ENCODE data around the gene UBE2J2. TPM values are rescaled to one million over a fixed set of nuclear protein-coding genes. Genes with fewer than 3 reads are reported as not detected.

UBE2J2 gene
- total RNA-seq, 2 donors from 2014 or later = 43.1 to 83.3 TPM

GRCh38 chr1:1284221-1285101 lies 10.8 kb upstream of the UBE2J2 start:
- H3K27me3 ChIP-seq = peaks cover 21% of the 10 kb centered on the region
- TF ChIP-seq CTCF (IDR thresholded peaks at IDR 0.05) = no peak
- intact Hi-C loops (cut with DNase I) = no loop called here
- H3K9me3 ChIP-seq = no peaks in the 10 kb centered on the region
- H3K4me1 ChIP-seq = peaks cover 13% of the 10 kb centered on the region
- DNase-seq = no peak
- H3K27ac ChIP-seq = no peak overlapping the region
- H3K9ac ChIP-seq (ENCODE audit: low read depth in 2 of 2, low read length in 2 of 2) = no peak overlapping the region
- no peak overlapping the region for H3K4me3 ChIP-seq
- no peaks in the 10 kb centered on the region for H3K36me3 ChIP-seq

- TF ChIP-seq CTCF (IDR thresholded peaks at IDR 0.05) = no peak
- H3K9me3 ChIP-seq = no peaks in the 10 kb centered on the region
- H3K27ac ChIP-seq = no peak overlapping the region
- no peak overlapping the region for H3K4me3 ChIP-seq
- H3K4me1 ChIP-seq = peaks cover 13% of the 10 kb centered on the region
- H3K27me3 ChIP-seq = peaks cover 21% of the 10 kb centered on the region
- no peaks in the 10 kb centered on the region for H3K36me3 ChIP-seq
- H3K9ac ChIP-seq (ENCODE audit: low read depth in 2 of 2, low read length in 2 of 2) = no peak overlapping the region
- intact Hi-C loops (cut with DNase I) = no loop called here
- no peak for DNase-seq
Measured at GRCh38 chr1:1283821-1284220, 10.2 kb upstream of the UBE2J2 start.

GRCh38 chr1:1282998-1283397 lies 9.3 kb upstream of the UBE2J2 start:
- no peak for TF ChIP-seq CTCF (IDR thresholded peaks at IDR 0.05)
- no peak for DNase-seq
- Histone ChIP-seq H3K36me3 (no peaks in the 10 kb centered on the region), H3K27me3 (peaks cover 21% of the 10 kb centered on the region), H3K4me1 (peaks cover 13% of the 10 kb centered on the region), H3K4me3 (no peak overlapping the region), H3K9ac (ENCODE audit: low read depth in 2 of 2, low read length in 2 of 2) (no peak overlapping the region), H3K9me3 (no peaks in the 10 kb centered on the region), H3K27ac (no peak overlapping the region)
- intact Hi-C loops (cut with DNase I) = no loop called here

GRCh38 chr1:1281533-1282321 lies 8.1 kb upstream of the UBE2J2 start:
- no peak for TF ChIP-seq CTCF (IDR thresholded peaks at IDR 0.05)
- no peaks in the 10 kb centered on the region for H3K36me3 ChIP-seq
- intact Hi-C loops (cut with DNase I) = no loop called here
- peak overlapping the region in 1 of 2 donors; percentile 51 for H3K9ac ChIP-seq (ENCODE audit: low read depth in 2 of 2, low read length in 2 of 2)
- peak; percentile 93 for DNase-seq
- H3K27ac ChIP-seq = peak overlapping the region; percentile 61
- H3K9me3 ChIP-seq = no peaks in the 10 kb centered on the region
- peaks cover 13% of the 10 kb centered on the region for H3K4me1 ChIP-seq
- H3K27me3 ChIP-seq = peaks cover 12% of the 10 kb centered on the region
- no peak overlapping the region for H3K4me3 ChIP-seq

GRCh38 chr1:1280782-1281481 lies 7.3 kb upstream of the UBE2J2 start:
- H3K9ac ChIP-seq (ENCODE audit: low read depth in 2 of 2, low read length in 2 of 2) = peak overlapping the region in 1 of 2 donors; percentile 38
- intact Hi-C loops (cut with DNase I) = no loop called here
- H3K9me3 ChIP-seq = no peaks in the 10 kb centered on the region
- no peak overlapping the region for H3K27ac ChIP-seq
- no peak for TF ChIP-seq CTCF (IDR thresholded peaks at IDR 0.05)
- peaks cover 5% of the 10 kb centered on the region for H3K27me3 ChIP-seq
- DNase-seq = no peak
- H3K4me3 ChIP-seq = no peak overlapping the region
- H3K4me1 ChIP-seq = peaks cover 13% of the 10 kb centered on the region
- no peaks in the 10 kb centered on the region for H3K36me3 ChIP-seq

Measured in colonic mucosa (tissue), 4 donors.